OCI-LY3 (cell line): ENCODE measurements around the gene MITD1.
"Not testable (repeated sequence)": the region's sequence is repeated elsewhere in the genome, so short reads cannot be mapped to it uniquely, and the experiment has no call there.

Experiments used
- CTCF ChIP-seq: fragments of 200-600, 300-600 bp; sonication (generic); IDR thresholded peaks from 2 replicates; pipeline ENCODE4 v1.5.1; 2014; ENCODE audit warnings: antibody characterized with exemption, low read length, low read depth
- EZH2phosphoT487 ChIP-seq: fragments of 200-600 bp; shearing (Covaris generic); IDR thresholded peaks from 2 replicates; pipeline ENCODE4 v1.6.1; 2018; ENCODE audit warnings: antibody characterized with exemption, mixed run types, low read depth

- TF ChIP-seq CTCF, EZH2phosphoT487: not testable (repeated sequence)
These were observed 45.8 kb downstream of the MITD1 start for GRCh38 chr2:99135044-99135556.
